ENCODE results near the gene SUCLG2. TPM values are rescaled to one million over a fixed set of nuclear protein-coding genes. Genes with fewer than 3 reads are reported as not detected.
"Not testable (repeated sequence)": the region's sequence is repeated elsewhere in the genome, so short reads cannot be mapped to it uniquely, and the experiment has no call there.

Gene SUCLG2
- total and polyA plus RNA-seq, 9 of the 15 experiments (the other 6 are each of a cell fraction or from before 2014, with no cell fraction given) = 10.1 to 41.4 (median 29.0) TPM

GRCh38 chr3:67537203-67537602, 117.2 kb downstream of the SUCLG2 start:
- H3K9me1 ChIP-seq (ENCODE audit: control insufficient read depth, insufficient read depth, low read length); POLR2A ChIA-PET; intact Hi-C loops (cut with micrococcal nuclease); H3K9ac ChIP-seq (ENCODE audit: insufficient read depth in 1 of 2, low read depth in 2 of 2, low read length in 2 of 2); H3K4me1 ChIP-seq (replicated peaks in 1 of 2; ENCODE audit: control insufficient read depth in 2 of 2, insufficient read depth in 2 of 2, low read length in 2 of 2); H3K79me2 ChIP-seq (ENCODE audit: control insufficient read depth, insufficient read depth, low read length); H3K27ac ChIP-seq (ENCODE audit: extremely low read depth, low read depth, low read length); DNase-seq (ENCODE audit: extremely low read depth in 1 of 4, low spot score in 3 of 4); H3K4me3 ChIP-seq; H2AFZ ChIP-seq (ENCODE audit: low read depth, low read length); in situ Hi-C loops (cut with MboI); BruUV-seq (replicated peaks); ATAC-seq; H3K27me3 ChIP-seq (ENCODE audit: control insufficient read depth in 2 of 2, insufficient read depth in 2 of 2, low read length in 2 of 2); H3K4me2 ChIP-seq (ENCODE audit: insufficient read depth, low read length); FAIRE-seq; H4K20me1 ChIP-seq (replicated peaks; ENCODE audit: control insufficient read depth, insufficient read depth, low read length); H3K36me3 ChIP-seq (ENCODE audit: control insufficient read depth, insufficient read depth, low read length); CTCF ChIA-PET (ENCODE audit: low intra/inter-chr PET ratio); H3K9me3 ChIP-seq (replicated peaks; ENCODE audit: control insufficient read depth, insufficient read depth, low read depth, low read length): not testable (repeated sequence)
- TF ChIP-seq ZNF146 (CRISPR knock-in tag; IDR thresholded peaks at IDR 0.05; ENCODE audit: unreplicated experiment) = peak; percentile 56
- peak; percentile 18 for TF ChIP-seq RBM25 (IDR thresholded peaks at IDR 0.05; ENCODE audit: low read depth, low read length, severe bottlenecking)
- 87% methylated on average over 4 of the region's 4 CpGs for WGBS (ENCODE audit: insufficient coverage, low coverage, missing lambda C conversion rate)

DNA sequence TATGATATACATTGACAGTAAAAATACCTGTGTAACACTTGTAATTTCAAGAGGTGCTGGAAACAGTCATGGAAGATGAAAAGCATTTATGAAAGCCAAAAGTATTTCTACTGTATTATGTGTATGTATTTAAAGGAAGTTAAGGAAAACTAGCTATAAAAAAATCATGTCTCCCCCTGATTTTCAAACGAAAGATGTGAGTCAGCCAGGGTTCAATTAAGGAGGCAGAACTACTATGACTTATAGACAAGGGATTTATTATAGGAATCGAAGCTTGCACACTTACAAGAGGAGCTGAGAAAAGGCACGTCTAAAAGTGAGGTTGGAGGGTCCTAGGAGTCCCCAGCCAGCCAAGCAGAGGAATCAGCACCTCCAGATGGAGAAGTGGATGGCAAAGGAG, 119.4 kb downstream of the SUCLG2 start:
- no peak overlapping the region for H3K4me3 ChIP-seq
- no peaks in the 10 kb centered on the region for H3K9me3 ChIP-seq (replicated peaks; ENCODE audit: control insufficient read depth, insufficient read depth, low read depth, low read length)
- H4K20me1 ChIP-seq (replicated peaks; ENCODE audit: control insufficient read depth, insufficient read depth, low read length) = no peaks in the 10 kb centered on the region
- ChIA-PET CTCF (ENCODE audit: low intra/inter-chr PET ratio) (no interaction called here), POLR2A (no interaction called here)
- FAIRE-seq (no peak), DNase-seq (ENCODE audit: extremely low read depth in 1 of 4, low spot score in 3 of 4) (no peak), ATAC-seq (no peak)
- H3K79me2 ChIP-seq (ENCODE audit: control insufficient read depth, insufficient read depth, low read length) = no peaks in the 10 kb centered on the region
- in situ Hi-C loops (cut with MboI) = no loop called here
- BruUV-seq (replicated peaks) = no TSS peak
- H3K27me3 ChIP-seq (ENCODE audit: control insufficient read depth in 2 of 2, insufficient read depth in 2 of 2, low read length in 2 of 2) = no peaks in the 10 kb centered on the region
- H3K36me3 ChIP-seq (ENCODE audit: control insufficient read depth, insufficient read depth, low read length) = no peaks in the 10 kb centered on the region
- TF ChIP-seq NFATC3 (IDR thresholded peaks at IDR 0.05) (no peak), TSC22D4 (tag; IDR thresholded peaks at IDR 0.05) (no peak)
- TF ChIP-seq, protein P1, sequence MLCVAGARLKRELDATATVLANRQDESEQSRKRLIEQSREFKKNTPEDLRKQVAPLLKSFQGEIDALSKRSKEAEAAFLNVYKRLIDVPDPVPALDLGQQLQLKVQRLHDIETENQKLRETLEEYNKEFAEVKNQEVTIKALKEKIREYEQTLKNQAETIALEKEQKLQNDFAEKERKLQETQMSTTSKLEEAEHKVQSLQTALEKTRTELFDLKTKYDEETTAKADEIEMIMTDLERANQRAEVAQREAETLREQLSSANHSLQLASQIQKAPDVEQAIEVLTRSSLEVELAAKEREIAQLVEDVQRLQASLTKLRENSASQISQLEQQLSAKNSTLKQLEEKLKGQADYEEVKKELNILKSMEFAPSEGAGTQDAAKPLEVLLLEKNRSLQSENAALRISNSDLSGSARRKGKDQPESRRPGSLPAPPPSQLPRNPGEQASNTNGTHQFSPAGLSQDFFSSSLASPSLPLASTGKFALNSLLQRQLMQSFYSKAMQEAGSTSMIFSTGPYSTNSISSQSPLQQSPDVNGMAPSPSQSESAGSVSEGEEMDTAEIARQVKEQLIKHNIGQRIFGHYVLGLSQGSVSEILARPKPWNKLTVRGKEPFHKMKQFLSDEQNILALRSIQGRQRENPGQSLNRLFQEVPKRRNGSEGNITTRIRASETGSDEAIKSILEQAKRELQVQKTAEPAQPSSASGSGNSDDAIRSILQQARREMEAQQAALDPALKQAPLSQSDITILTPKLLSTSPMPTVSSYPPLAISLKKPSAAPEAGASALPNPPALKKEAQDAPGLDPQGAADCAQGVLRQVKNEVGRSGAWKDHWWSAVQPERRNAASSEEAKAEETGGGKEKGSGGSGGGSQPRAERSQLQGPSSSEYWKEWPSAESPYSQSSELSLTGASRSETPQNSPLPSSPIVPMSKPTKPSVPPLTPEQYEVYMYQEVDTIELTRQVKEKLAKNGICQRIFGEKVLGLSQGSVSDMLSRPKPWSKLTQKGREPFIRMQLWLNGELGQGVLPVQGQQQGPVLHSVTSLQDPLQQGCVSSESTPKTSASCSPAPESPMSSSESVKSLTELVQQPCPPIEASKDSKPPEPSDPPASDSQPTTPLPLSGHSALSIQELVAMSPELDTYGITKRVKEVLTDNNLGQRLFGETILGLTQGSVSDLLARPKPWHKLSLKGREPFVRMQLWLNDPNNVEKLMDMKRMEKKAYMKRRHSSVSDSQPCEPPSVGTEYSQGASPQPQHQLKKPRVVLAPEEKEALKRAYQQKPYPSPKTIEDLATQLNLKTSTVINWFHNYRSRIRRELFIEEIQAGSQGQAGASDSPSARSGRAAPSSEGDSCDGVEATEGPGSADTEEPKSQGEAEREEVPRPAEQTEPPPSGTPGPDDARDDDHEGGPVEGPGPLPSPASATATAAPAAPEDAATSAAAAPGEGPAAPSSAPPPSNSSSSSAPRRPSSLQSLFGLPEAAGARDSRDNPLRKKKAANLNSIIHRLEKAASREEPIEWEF (CRISPR knock-in tag; IDR thresholded peaks at IDR 0.05) = no peak
- intact Hi-C loops (cut with micrococcal nuclease) = no loop called here
- H3K27ac ChIP-seq (ENCODE audit: extremely low read depth, low read depth, low read length) = no peak overlapping the region
- H3K4me2 ChIP-seq (ENCODE audit: insufficient read depth, low read length) = no peak overlapping the region
- no peaks in the 10 kb centered on the region for H3K9me1 ChIP-seq (ENCODE audit: control insufficient read depth, insufficient read depth, low read length)
- H2AFZ ChIP-seq (ENCODE audit: low read depth, low read length) = no peak overlapping the region
- H3K4me1 ChIP-seq (replicated peaks in 1 of 2; ENCODE audit: control insufficient read depth in 2 of 2, insufficient read depth in 2 of 2, low read length in 2 of 2) = no peaks in the 10 kb centered on the region
- WGBS (ENCODE audit: insufficient coverage, low coverage, missing lambda C conversion rate) = 50% methylated on average over 2 of the region's 3 CpGs
- no peak overlapping the region for H3K9ac ChIP-seq (ENCODE audit: insufficient read depth in 1 of 2, low read depth in 2 of 2, low read length in 2 of 2)

Measured in K562 (cell line).